GM21515 (cell line): ENCODE results near the gene WNK1.

Source experiments
- ATAC-seq: cut with Tn5 transposase; IDR thresholded peaks from one replicate; pipeline ENCODE4 v1.9.1; 2021; ENCODE audit not compliant: unreplicated experiment

The WNK1 gene

GRCh38 chr12:851913-852312 is 99.5 kb downstream of the WNK1 start:
- no peak for ATAC-seq

- ATAC-seq: no peak
Observed at GRCh38 chr12:852864-853263, 100.5 kb downstream of the WNK1 start.

GRCh38 chr12:857611-858010 is 105.2 kb downstream of the WNK1 start:
- ATAC-seq: no peak

GRCh38 chr12:862303-862911 is 110.0 kb downstream of the WNK1 start:
- ATAC-seq: no peak

- ATAC-seq: no peak
Observed at GRCh38 chr12:863285-863684, 110.9 kb downstream of the WNK1 start.

- ATAC-seq: no peak
Observed at GRCh38 chr12:865614-866013, 113.2 kb downstream of the WNK1 start.

GRCh38 chr12:867905-868304 is 115.5 kb downstream of the WNK1 start:
- no peak for ATAC-seq

- no peak for ATAC-seq
Observed at GRCh38 chr12:868722-869121, 116.3 kb downstream of the WNK1 start.

GRCh38 chr12:870378-870777 is 118.0 kb downstream of the WNK1 start:
- no peak for ATAC-seq

GRCh38 chr12:873954-874353 is 121.6 kb downstream of the WNK1 start:
- ATAC-seq: no peak

GRCh38 chr12:879641-880040 is 127.3 kb downstream of the WNK1 start:
- no peak for ATAC-seq

- no peak for ATAC-seq
Observed at GRCh38 chr12:880656-881055, 128.3 kb downstream of the WNK1 start.

GRCh38 chr12:884746-885414 is 132.5 kb downstream of the WNK1 start:
- ATAC-seq: no peak

- ATAC-seq: no peak
Observed at GRCh38 chr12:885701-886100, 133.3 kb downstream of the WNK1 start.

GRCh38 chr12:886206-886605 is 133.8 kb downstream of the WNK1 start:
- ATAC-seq: no peak

- ATAC-seq: no peak
Observed at GRCh38 chr12:894226-894625, 141.8 kb downstream of the WNK1 start.

GRCh38 chr12:896031-896430 is 143.7 kb downstream of the WNK1 start:
- ATAC-seq: no peak

GRCh38 chr12:897386-897785 is 145.0 kb downstream of the WNK1 start:
- ATAC-seq: no peak

GRCh38 chr12:902581-902980 is 150.2 kb downstream of the WNK1 start:
- no peak for ATAC-seq

- ATAC-seq: no peak
Observed at GRCh38 chr12:903055-903454, 150.7 kb downstream of the WNK1 start.

GRCh38 chr12:904010-904414 is 151.6 kb downstream of the WNK1 start:
- ATAC-seq: no peak

- ATAC-seq: no peak
Observed at GRCh38 chr12:905261-906031, 153.1 kb downstream of the WNK1 start.
